Fibroblast of the aortic adventitia (primary cell): ENCODE data around the gene FERMT2. TPM values are rescaled to one million over a fixed set of nuclear protein-coding genes. Genes with fewer than 3 reads are reported as not detected.

Experiments
- DNase-seq: peaks from one replicate; pipeline ENCODE4 v3.0.0-alpha.2; 2010; ENCODE audit warnings: low read depth
- H3K4me3 ChIP-seq: 2 replicates; pipeline ENCODE4 v1.5.1; 2011; ENCODE audit warnings: low read depth, mild to moderate bottlenecking, control low read depth, low read length, moderate library complexity
- CTCF ChIP-seq: IDR thresholded peaks from 2 replicates; pipeline ENCODE4 v1.5.1; 2011; ENCODE audit warnings: mild to moderate bottlenecking, low read length, control low read depth, inconsistent platforms; ENCODE audit not compliant: insufficient read depth
- total RNA-seq: library from RNA; depleted of rRNA; stranded (reverse); fragments of >200 nt; gene quantifications from 2 replicates; pipeline ENCODE4 v1.2.3, GENCODE V29; 2012; ENCODE audit warnings: low replicate concordance

Gene FERMT2
- total RNA-seq, 1 donor = 162 TPM

- TF ChIP-seq CTCF = no peak
- DNase-seq = peak; percentile 77
- no peak overlapping the region for H3K4me3 ChIP-seq
Measured at GRCh38 chr14:52919971-52920370, 30.9 kb downstream of the FERMT2 start.

GRCh38 chr14:52918486-52918885 is 32.4 kb downstream of the FERMT2 start:
- peak; percentile 50 for DNase-seq
- no peak overlapping the region for H3K4me3 ChIP-seq
- TF ChIP-seq CTCF = no peak

GRCh38 chr14:52917735-52918134 is 33.1 kb downstream of the FERMT2 start:
- TF ChIP-seq CTCF = no peak
- no peak overlapping the region for H3K4me3 ChIP-seq
- peak; percentile 55 for DNase-seq

- TF ChIP-seq CTCF = no peak
- DNase-seq = no peak
Measured at GRCh38 chr14:52914295-52914694, 36.6 kb downstream of the FERMT2 start.

GRCh38 chr14:52913271-52913670 is 37.6 kb downstream of the FERMT2 start:
- no peak for TF ChIP-seq CTCF
- peak; percentile 40 for DNase-seq
- no peak overlapping the region for H3K4me3 ChIP-seq

More at GRCh38 chr14:52914295-52914694, 36.6 kb downstream of the FERMT2 start:
- no peak overlapping the region for H3K4me3 ChIP-seq

- no peak overlapping the region for H3K4me3 ChIP-seq
- no peak for TF ChIP-seq CTCF
- no peak for DNase-seq
Measured at GRCh38 chr14:52911904-52912303, 38.9 kb downstream of the FERMT2 start.

GRCh38 chr14:52910572-52910971 is 40.3 kb downstream of the FERMT2 start:
- DNase-seq = peak; percentile 57
- no peak overlapping the region for H3K4me3 ChIP-seq
- TF ChIP-seq CTCF = no peak
